ENCODE results near the gene OLFM4.

Gene OLFM4

DNA sequence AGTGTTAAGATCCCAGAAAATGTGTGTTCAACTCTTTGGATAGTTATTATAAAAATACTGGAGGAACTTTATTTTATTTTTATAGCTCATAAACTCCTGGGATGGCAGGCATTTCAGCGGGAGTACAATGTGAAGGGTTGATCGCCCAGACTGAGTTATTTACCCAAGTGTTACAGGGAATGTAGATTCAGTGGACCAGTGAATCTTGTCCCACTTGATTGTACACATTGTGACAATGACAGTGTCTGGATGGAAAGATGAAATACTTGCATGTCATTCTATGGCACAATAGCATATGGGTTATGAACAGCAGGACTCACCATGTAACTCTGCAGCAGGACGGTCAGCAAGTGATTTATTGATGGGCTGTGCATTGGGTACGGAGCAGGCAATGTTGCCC, 20.3 kb downstream of the OLFM4 start:
- FAIRE-seq: no peak
- TF ChIP-seq, protein P1, sequence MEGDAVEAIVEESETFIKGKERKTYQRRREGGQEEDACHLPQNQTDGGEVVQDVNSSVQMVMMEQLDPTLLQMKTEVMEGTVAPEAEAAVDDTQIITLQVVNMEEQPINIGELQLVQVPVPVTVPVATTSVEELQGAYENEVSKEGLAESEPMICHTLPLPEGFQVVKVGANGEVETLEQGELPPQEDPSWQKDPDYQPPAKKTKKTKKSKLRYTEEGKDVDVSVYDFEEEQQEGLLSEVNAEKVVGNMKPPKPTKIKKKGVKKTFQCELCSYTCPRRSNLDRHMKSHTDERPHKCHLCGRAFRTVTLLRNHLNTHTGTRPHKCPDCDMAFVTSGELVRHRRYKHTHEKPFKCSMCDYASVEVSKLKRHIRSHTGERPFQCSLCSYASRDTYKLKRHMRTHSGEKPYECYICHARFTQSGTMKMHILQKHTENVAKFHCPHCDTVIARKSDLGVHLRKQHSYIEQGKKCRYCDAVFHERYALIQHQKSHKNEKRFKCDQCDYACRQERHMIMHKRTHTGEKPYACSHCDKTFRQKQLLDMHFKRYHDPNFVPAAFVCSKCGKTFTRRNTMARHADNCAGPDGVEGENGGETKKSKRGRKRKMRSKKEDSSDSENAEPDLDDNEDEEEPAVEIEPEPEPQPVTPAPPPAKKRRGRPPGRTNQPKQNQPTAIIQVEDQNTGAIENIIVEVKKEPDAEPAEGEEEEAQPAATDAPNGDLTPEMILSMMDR (IDR thresholded peaks at IDR 0.05; ENCODE audit: insufficient read depth, missing control alignments): no peak
- no peak for DNase-seq (ENCODE audit: insufficient read length, low spot score)

DNA sequence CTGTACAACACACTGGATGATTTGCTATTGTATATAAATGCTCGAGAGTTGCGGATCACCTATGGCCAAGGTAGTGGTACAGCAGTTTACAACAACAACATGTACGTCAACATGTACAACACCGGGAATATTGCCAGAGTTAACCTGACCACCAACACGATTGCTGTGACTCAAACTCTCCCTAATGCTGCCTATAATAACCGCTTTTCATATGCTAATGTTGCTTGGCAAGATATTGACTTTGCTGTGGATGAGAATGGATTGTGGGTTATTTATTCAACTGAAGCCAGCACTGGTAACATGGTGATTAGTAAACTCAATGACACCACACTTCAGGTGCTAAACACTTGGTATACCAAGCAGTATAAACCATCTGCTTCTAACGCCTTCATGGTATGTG, 21.5 kb downstream of the OLFM4 start:
- DNase-seq (ENCODE audit: insufficient read length, low spot score) (no peak), FAIRE-seq (no peak)
- TF ChIP-seq, protein P1 (IDR thresholded peaks at IDR 0.05; ENCODE audit: insufficient read depth, missing control alignments): no peak

DNA sequence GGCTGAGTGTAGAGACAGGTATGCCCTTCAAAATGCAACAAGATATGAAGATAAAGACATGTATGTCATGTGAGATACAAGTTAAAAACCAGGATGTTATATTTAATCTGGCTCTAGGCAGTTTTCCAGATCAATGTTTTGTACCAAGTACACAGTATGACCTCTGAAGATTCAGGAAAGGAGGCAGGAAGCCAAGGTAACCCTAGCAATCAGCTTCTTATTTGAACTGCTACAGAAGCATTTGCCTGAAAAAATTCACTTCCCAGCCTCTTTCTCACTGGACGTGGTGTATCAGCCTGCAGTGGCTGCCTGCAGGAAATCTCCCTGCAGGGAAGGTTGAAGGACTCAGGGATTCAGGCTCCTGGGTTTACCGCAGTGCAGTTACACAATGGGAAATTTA, 24.1 kb downstream of the OLFM4 start:
- DNase-seq (ENCODE audit: insufficient read length, low spot score) (no peak), FAIRE-seq (no peak)
- TF ChIP-seq, protein P1 (IDR thresholded peaks at IDR 0.05; ENCODE audit: insufficient read depth, missing control alignments): no peak

DNA sequence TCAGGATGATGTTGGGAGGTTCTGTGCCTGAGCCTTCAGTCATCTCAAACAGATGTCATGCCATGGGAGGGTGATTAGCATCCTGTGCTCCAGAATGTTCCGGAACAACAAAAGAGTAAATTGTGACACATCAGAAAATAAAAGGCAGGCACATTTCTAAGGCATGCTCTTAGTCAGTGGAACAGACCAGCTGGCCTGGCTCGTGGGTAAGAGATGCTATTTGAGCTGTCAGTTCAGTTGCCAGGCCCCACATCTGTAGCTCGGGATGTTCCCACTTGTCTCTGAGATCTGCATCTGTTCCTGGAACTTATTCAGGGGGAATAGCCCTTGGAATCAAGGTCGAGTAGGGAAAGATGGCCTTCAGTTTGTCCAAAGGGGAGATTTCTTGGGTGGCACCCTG, 26.0 kb downstream of the OLFM4 start:
- TF ChIP-seq, protein P1 (IDR thresholded peaks at IDR 0.05; ENCODE audit: insufficient read depth, missing control alignments): no peak
- FAIRE-seq (no peak), DNase-seq (ENCODE audit: insufficient read length, low spot score) (no peak)

DNA sequence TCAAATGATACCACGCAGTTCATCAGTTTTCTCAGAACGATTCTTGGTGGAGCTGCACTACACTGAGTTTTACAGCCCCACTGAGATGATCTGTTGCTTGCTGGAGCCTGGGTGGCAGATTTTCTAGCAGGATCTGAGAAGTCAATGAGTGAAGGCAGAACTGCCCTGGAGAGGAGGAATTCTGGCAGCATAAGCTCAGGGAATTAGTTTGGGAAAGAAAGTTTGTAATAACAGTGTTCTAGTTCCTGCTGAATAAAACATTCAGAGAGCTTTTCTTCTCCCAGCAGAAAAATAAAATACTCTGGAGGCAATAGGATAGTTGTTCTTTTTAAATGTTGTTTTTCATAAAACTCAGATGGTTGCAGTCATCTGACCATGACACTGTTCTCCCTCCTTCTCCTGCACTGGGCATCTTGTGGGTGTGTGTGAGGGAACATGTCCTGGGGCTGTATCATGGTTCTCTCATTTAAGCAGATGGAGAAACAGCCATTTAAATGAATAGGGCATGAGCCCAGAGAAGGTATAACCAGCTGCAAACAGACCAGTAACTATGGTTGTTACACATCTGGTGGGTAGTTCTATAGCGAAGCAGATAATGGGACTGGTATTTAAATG, 29.6 kb downstream of the OLFM4 start:
- DNase-seq (ENCODE audit: insufficient read length, low spot score) (no peak), FAIRE-seq (no peak)
- TF ChIP-seq, protein P1 (IDR thresholded peaks at IDR 0.05; ENCODE audit: insufficient read depth, missing control alignments): no peak

DNA sequence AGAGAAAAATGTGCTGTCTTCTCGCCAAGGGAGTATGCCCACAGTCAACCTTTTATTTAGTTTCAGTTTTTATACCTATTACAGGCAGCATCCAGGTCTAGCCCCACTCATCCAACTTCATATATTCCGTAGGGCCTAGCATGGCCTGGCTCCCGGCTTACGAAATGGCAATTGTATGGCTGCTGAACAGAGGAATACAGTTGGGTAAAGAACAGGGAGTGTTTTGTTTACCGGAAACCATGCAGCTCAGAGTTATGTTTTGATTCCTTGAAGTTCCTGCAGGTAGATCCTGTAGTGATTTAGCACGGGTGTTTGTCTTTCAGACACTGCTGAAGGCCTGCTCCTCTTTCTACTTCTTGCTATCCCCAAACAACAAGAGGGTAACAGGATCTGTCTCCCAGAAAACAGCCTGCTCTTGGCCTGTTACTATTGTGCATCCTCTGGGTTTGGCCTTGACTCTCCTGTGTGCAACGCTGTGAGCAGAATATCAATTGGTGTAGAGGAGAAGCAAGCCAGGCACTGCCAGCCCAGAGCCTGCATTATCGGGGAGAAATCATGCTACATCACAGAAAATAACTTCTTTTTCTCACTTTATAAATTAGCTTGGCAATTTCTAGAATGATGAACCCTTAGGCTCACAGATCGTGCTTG, 32.4 kb downstream of the OLFM4 start:
- DNase-seq (ENCODE audit: insufficient read length, low spot score): no peak
- FAIRE-seq: no peak
- TF ChIP-seq, protein P1 (IDR thresholded peaks at IDR 0.05; ENCODE audit: insufficient read depth, missing control alignments): no peak

DNA sequence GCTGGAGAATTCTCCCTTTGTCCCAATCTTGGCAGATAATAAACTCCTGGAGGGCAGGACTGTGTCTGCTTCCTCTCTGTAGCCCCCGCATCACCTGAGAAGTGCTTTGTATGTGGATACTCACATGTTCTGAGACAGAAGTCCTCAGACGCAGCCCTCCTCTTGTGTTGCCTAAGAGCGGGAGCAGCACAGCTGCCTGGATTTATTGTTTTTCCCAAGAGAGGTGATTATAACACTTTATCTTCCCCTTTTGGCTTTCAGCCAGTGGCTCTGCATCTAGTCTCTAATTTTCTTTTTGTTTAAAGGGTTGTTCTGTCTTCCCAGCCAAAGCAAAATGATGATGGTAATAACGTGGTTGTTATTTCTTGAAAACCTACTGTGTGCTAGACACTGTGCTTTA, 36.1 kb downstream of the OLFM4 start:
- FAIRE-seq: peak; percentile 90
- TF ChIP-seq, protein P1 (IDR thresholded peaks at IDR 0.05; ENCODE audit: insufficient read depth, missing control alignments): no peak
- DNase-seq (ENCODE audit: insufficient read length, low spot score): no peak
